ENCODE data around the gene SYNE1. TPM values are rescaled to one million over a fixed set of nuclear protein-coding genes. Genes with fewer than 3 reads are reported as not detected.
"Not testable (repeated sequence)": the region's sequence is repeated elsewhere in the genome, so short reads cannot be mapped to it uniquely, and the experiment has no call there.

Gene SYNE1
- total RNA-seq, 1 donor from 2014 or later: 12.7 TPM

DNA sequence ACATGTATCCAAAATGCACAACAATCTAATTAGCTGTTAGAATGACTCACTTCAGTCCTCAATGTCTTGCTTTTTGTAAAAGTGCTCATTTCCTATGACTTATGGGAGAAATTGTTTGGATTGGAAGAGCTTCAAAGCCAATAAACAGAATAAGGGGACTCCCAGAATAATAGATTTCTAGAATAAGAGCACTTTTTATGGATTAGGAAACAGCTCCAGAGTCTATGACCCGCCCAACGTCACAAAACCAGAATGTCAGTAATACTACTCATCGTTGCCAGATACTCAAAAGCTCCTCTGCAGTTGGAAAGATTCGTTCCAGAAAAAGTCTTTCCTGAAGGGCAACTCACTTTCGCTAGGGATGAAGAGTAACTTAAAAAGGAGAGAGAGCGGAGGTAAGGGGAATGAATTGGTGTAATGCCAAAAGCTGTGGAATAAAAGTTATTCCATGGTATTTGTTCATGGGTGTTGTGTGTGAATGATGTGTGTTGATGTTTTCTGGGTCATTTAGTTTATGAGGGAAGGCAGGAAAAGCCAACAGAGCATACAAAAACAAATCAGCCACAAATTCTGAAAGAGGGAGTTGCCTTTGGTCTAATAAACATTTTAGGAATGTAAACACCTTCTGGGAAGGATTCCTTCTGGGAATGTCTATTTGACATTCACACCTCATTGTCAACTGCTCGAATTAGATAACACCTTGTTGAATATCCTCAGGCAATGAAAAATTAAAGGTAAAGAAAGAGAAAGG is 64.6 kb downstream of the SYNE1 start:
- no peak overlapping the region for H3K27ac Mint-ChIP-seq (ENCODE audit: unreplicated experiment)
- no peaks in the 10 kb centered on the region for H3K36me3 Mint-ChIP-seq (ENCODE audit: low read depth, unreplicated experiment)
- TF ChIP-seq, protein P1, sequence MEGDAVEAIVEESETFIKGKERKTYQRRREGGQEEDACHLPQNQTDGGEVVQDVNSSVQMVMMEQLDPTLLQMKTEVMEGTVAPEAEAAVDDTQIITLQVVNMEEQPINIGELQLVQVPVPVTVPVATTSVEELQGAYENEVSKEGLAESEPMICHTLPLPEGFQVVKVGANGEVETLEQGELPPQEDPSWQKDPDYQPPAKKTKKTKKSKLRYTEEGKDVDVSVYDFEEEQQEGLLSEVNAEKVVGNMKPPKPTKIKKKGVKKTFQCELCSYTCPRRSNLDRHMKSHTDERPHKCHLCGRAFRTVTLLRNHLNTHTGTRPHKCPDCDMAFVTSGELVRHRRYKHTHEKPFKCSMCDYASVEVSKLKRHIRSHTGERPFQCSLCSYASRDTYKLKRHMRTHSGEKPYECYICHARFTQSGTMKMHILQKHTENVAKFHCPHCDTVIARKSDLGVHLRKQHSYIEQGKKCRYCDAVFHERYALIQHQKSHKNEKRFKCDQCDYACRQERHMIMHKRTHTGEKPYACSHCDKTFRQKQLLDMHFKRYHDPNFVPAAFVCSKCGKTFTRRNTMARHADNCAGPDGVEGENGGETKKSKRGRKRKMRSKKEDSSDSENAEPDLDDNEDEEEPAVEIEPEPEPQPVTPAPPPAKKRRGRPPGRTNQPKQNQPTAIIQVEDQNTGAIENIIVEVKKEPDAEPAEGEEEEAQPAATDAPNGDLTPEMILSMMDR (IDR thresholded peaks at IDR 0.05; ENCODE audit: unreplicated experiment): no peak
- DNase-seq (ENCODE audit: low spot score): no peak
- H3K4me1 Mint-ChIP-seq (ENCODE audit: unreplicated experiment): peaks cover 2% of the 10 kb centered on the region
- no peaks in the 10 kb centered on the region for H3K27me3 Mint-ChIP-seq (ENCODE audit: unreplicated experiment)
- no peak overlapping the region for H3K4me3 Mint-ChIP-seq (ENCODE audit: unreplicated experiment)
- no peaks in the 10 kb centered on the region for H3K9me3 Mint-ChIP-seq (ENCODE audit: unreplicated experiment)

DNA sequence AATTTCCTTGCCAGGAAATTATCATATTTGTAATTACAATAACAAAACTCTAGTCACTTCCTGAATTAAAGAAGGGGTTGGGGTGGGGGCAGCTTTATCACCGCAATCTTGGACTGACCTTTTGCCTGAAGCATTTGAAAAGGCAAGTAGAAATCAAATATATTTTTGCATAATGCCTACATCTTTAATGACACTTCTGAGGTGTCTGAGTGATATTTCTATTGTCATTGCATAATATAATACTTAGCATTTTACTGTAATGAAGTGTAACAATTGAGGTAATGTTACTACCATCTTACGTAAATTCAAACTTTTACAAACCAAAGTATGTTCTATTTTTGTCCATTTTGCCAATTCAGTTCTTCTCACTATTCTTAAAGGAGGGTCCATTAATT is 65.2 kb downstream of the SYNE1 start:
- TF ChIP-seq, protein P1 (IDR thresholded peaks at IDR 0.05; ENCODE audit: unreplicated experiment): no peak
- no peak for DNase-seq (ENCODE audit: low spot score)
- Mint-ChIP-seq H3K36me3 (ENCODE audit: low read depth, unreplicated experiment) (no peaks in the 10 kb centered on the region), H3K27me3 (ENCODE audit: unreplicated experiment) (no peaks in the 10 kb centered on the region), H3K4me1 (ENCODE audit: unreplicated experiment) (peaks cover 2% of the 10 kb centered on the region), H3K9me3 (ENCODE audit: unreplicated experiment) (no peaks in the 10 kb centered on the region), H3K27ac (ENCODE audit: unreplicated experiment) (no peak overlapping the region), H3K4me3 (ENCODE audit: unreplicated experiment) (no peak overlapping the region)

DNA sequence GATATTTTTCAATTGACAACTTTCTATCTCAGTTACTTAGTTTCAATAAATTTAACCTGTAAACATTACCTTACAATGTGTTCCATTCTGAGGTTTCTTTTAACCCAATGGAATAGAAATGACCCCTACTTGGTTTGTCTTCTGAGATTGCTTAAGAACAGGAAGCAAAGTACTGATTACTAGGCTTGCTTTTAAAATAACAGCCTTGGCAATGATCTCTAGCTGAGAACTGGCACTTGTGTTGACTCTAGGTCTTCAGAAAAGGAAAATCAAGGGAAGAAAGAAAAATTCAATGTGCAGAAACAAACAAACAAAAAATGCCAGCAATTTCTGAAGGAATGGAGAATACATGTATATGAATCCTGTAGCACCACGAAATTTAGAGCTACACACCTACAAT is 66.1 kb downstream of the SYNE1 start:
- Mint-ChIP-seq H3K27ac (ENCODE audit: unreplicated experiment) (no peak overlapping the region), H3K4me3 (ENCODE audit: unreplicated experiment) (no peak overlapping the region), H3K36me3 (ENCODE audit: low read depth, unreplicated experiment) (no peaks in the 10 kb centered on the region), H3K9me3 (ENCODE audit: unreplicated experiment) (no peaks in the 10 kb centered on the region), H3K27me3 (ENCODE audit: unreplicated experiment) (no peaks in the 10 kb centered on the region), H3K4me1 (ENCODE audit: unreplicated experiment) (peaks cover 2% of the 10 kb centered on the region)
- TF ChIP-seq, protein P1 (IDR thresholded peaks at IDR 0.05; ENCODE audit: unreplicated experiment): no peak
- DNase-seq (ENCODE audit: low spot score): no peak

DNA sequence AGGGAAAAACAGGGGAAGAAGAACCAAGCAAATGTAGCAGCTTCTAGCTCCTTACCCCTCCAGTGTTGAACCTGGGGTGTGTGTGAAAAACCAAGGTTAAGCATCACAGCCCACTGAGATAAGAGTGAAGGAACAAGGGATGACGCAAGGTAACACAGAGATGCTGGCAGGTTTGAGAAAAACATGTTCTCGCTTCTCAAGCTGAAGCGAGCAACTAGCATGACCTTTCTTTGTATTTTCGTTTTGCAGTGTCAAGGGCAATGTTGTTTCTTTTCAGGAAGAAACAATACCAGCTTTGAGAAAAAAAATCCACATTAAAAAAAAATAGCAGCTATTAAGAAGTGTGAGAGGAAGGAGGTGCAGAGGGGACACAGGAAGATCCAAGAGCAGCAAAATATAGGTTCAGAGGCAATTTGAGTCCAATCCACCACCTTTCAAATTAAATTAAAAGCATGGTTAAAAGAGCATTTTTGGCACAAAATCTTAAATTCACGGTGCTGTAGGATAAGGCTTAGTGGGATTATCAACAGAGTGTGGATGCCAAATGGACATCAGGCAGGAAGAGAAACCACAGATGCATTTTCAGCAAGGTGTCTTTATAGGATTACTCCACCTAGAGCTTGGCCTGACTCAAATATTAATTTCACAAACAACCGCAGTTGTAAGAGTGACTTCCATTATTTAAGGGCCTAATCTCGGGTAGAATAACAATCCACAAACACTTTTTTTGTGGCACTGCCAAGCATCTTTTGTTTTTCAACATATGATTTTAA is 70.9 kb downstream of the SYNE1 start:
- no peaks in the 10 kb centered on the region for H3K27me3 Mint-ChIP-seq (ENCODE audit: unreplicated experiment)
- DNase-seq (ENCODE audit: low spot score): no peak
- H3K27ac Mint-ChIP-seq (ENCODE audit: unreplicated experiment): no peak overlapping the region
- no peak overlapping the region for H3K4me3 Mint-ChIP-seq (ENCODE audit: unreplicated experiment)
- H3K4me1 Mint-ChIP-seq (ENCODE audit: unreplicated experiment): peaks cover 2% of the 10 kb centered on the region
- no peaks in the 10 kb centered on the region for H3K9me3 Mint-ChIP-seq (ENCODE audit: unreplicated experiment)
- TF ChIP-seq, protein P1 (IDR thresholded peaks at IDR 0.05; ENCODE audit: unreplicated experiment): no peak
- no peaks in the 10 kb centered on the region for H3K36me3 Mint-ChIP-seq (ENCODE audit: low read depth, unreplicated experiment)

DNA sequence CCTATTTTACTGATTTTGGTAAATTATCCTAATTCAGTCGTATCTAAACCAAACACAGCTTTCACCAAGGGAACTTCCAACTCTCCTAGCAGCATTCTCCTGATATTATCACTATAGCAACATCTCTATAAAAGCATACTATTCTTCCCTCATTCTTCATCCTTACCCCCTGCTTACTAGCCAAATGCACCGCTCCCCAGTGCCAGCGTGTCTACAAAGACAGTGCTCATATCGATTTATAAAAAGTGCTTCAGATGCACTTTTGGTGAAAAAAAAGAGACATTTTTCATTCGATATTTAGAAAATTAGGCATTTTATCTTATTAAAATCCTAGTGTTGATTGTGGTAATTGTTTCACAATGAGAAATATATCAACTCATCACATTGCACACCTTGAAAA is 74.0 kb downstream of the SYNE1 start:
- TF ChIP-seq, protein P1 (IDR thresholded peaks at IDR 0.05; ENCODE audit: unreplicated experiment): no peak
- no peak overlapping the region for H3K4me3 Mint-ChIP-seq (ENCODE audit: unreplicated experiment)

DNA sequence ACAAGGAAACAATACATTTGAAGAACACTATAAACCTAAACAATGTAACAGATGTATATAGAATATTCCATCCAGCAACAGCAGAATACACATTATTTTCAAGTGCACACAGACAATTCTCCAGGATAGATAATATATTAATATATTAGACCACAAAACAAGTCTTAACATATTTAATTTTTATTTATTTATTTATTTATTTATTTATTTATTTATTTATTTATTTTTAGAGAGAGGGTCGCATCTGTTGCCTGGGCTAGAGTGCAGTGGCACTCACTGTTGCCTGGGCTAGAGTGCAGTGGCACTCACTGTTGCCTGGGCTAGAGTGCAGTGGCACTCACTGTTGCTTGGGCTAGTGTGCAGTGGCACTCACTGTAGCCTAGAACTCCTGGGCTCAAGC is 78.4 kb downstream of the SYNE1 start:
- H3K36me3 Mint-ChIP-seq (ENCODE audit: low read depth, unreplicated experiment); DNase-seq (ENCODE audit: low spot score); H3K9me3 Mint-ChIP-seq (ENCODE audit: unreplicated experiment); H3K27ac Mint-ChIP-seq (ENCODE audit: unreplicated experiment); H3K27me3 Mint-ChIP-seq (ENCODE audit: unreplicated experiment); H3K4me3 Mint-ChIP-seq (ENCODE audit: unreplicated experiment); H3K4me1 Mint-ChIP-seq (ENCODE audit: unreplicated experiment): not testable (repeated sequence)

More for the DNA sequence above, 74.0 kb downstream of the SYNE1 start:
- no peak overlapping the region for H3K27ac Mint-ChIP-seq (ENCODE audit: unreplicated experiment)
- no peaks in the 10 kb centered on the region for H3K9me3 Mint-ChIP-seq (ENCODE audit: unreplicated experiment)
- DNase-seq (ENCODE audit: low spot score): no peak
- H3K36me3 Mint-ChIP-seq (ENCODE audit: low read depth, unreplicated experiment): no peaks in the 10 kb centered on the region
- H3K4me1 Mint-ChIP-seq (ENCODE audit: unreplicated experiment): no peaks in the 10 kb centered on the region
- no peaks in the 10 kb centered on the region for H3K27me3 Mint-ChIP-seq (ENCODE audit: unreplicated experiment)

Data from endothelial cell (in vitro differentiated cells).